Measurements from ENCODE around the gene MAEL. TPM values are rescaled to one million over a fixed set of nuclear protein-coding genes. Genes with fewer than 3 reads are reported as not detected.
"Not testable (repeated sequence)": the region's sequence is repeated elsewhere in the genome, so short reads cannot be mapped to it uniquely, and the experiment has no call there.

MAEL gene
- total RNA-seq, 2 experiments from 2014 or later = not detected

GRCh38 chr1:167013108-167013929, 24.2 kb downstream of the MAEL start:
- CTCF ChIA-PET = no interaction called here
- POLR2A ChIA-PET = no interaction called here
- Histone ChIP-seq H3K27ac (ENCODE audit: low read depth in 1 of 2, low read length in 2 of 2) (no peak overlapping the region), H3K4me1 (ENCODE audit: insufficient read depth, low read length) (no peaks in the 10 kb centered on the region), H3K9me3 (ENCODE audit: control insufficient read depth in 1 of 2, insufficient read depth in 1 of 2, low read length in 2 of 2) (no peaks in the 10 kb centered on the region), H3K27me3 (ENCODE audit: control insufficient read depth in 1 of 2, insufficient read depth in 2 of 2, low read length in 2 of 2) (peaks cover 0 to 3% of the 10 kb centered on the region in 2 experiments), H3K36me3 (ENCODE audit: insufficient read depth, low read length) (no peaks in the 10 kb centered on the region), H3K4me3 (ENCODE audit: low read length) (no peak overlapping the region)
- ATAC-seq (ENCODE audit: poor library complexity) (no peak), DNase-seq (no peak)
- H3K36me3 Mint-ChIP-seq (ENCODE audit: low read depth) = no peaks in the 10 kb centered on the region
- H3K9me3 Mint-ChIP-seq = no peaks in the 10 kb centered on the region
- H3K4me3 Mint-ChIP-seq = no peak overlapping the region
- H3K4me1 Mint-ChIP-seq (ENCODE audit: low read depth) = no peaks in the 10 kb centered on the region
- no peak overlapping the region for H3K27ac Mint-ChIP-seq
- intact Hi-C loops (cut with DNase I, micrococcal nuclease) = no loop called here
- no peak for TF ChIP-seq CTCF (IDR thresholded peaks at IDR 0.05)
- peaks cover 13% of the 10 kb centered on the region for H3K27me3 Mint-ChIP-seq

GRCh38 chr1:167016100-167016750, 27.1 kb downstream of the MAEL start:
- Mint-ChIP-seq H3K36me3 (ENCODE audit: low read depth) (no peaks in the 10 kb centered on the region), H3K4me3 (no peak overlapping the region), H3K27ac (no peak overlapping the region), H3K9me3 (no peaks in the 10 kb centered on the region), H3K27me3 (peaks cover 18% of the 10 kb centered on the region), H3K4me1 (ENCODE audit: low read depth) (no peaks in the 10 kb centered on the region)
- Histone ChIP-seq H3K27me3 (ENCODE audit: control insufficient read depth in 1 of 2, insufficient read depth in 2 of 2, low read length in 2 of 2) (peaks cover 0 to 3% of the 10 kb centered on the region in 2 experiments), H3K4me1 (ENCODE audit: insufficient read depth, low read length) (no peaks in the 10 kb centered on the region), H3K4me3 (ENCODE audit: low read length) (no peak overlapping the region), H3K36me3 (ENCODE audit: insufficient read depth, low read length) (no peaks in the 10 kb centered on the region), H3K9me3 (ENCODE audit: control insufficient read depth in 1 of 2, insufficient read depth in 1 of 2, low read length in 2 of 2) (no peaks in the 10 kb centered on the region), H3K27ac (ENCODE audit: low read depth in 1 of 2, low read length in 2 of 2) (no peak overlapping the region)
- DNase-seq (no peak), ATAC-seq (ENCODE audit: poor library complexity) (no peak)
- ChIA-PET CTCF (no interaction called here), POLR2A (no interaction called here)
- no peak for TF ChIP-seq CTCF (IDR thresholded peaks at IDR 0.05)
- intact Hi-C loops (cut with DNase I, micrococcal nuclease) = no loop called here

- H3K27ac ChIP-seq (ENCODE audit: low read depth in 1 of 2, low read length in 2 of 2) = no peak overlapping the region
- H3K27me3 ChIP-seq (ENCODE audit: control insufficient read depth in 1 of 2, insufficient read depth in 2 of 2, low read length in 2 of 2) = peaks cover 2 to 5% of the 10 kb centered on the region in 2 experiments
- ChIA-PET POLR2A (no interaction called here), CTCF (no interaction called here)
- no peak overlapping the region for H3K4me3 Mint-ChIP-seq
- H3K36me3 ChIP-seq (ENCODE audit: insufficient read depth, low read length) = no peaks in the 10 kb centered on the region
- H3K9me3 Mint-ChIP-seq = no peaks in the 10 kb centered on the region
- no peaks in the 10 kb centered on the region for H3K4me1 Mint-ChIP-seq (ENCODE audit: low read depth)
- H3K27me3 Mint-ChIP-seq = peaks cover 29% of the 10 kb centered on the region
- DNase-seq (no peak), ATAC-seq (ENCODE audit: poor library complexity) (no peak)
- H3K4me1 ChIP-seq (ENCODE audit: insufficient read depth, low read length) = no peaks in the 10 kb centered on the region
- no peaks in the 10 kb centered on the region for H3K9me3 ChIP-seq (ENCODE audit: control insufficient read depth in 1 of 2, insufficient read depth in 1 of 2, low read length in 2 of 2)
- no peak overlapping the region for H3K27ac Mint-ChIP-seq
- no peak overlapping the region for H3K4me3 ChIP-seq (ENCODE audit: low read length)
- no peaks in the 10 kb centered on the region for H3K36me3 Mint-ChIP-seq (ENCODE audit: low read depth)
- intact Hi-C loops (cut with DNase I, micrococcal nuclease) = no loop called here
- TF ChIP-seq CTCF (IDR thresholded peaks at IDR 0.05) = no peak
Observed at GRCh38 chr1:167022384-167022783, 33.3 kb downstream of the MAEL start.

GRCh38 chr1:167029553-167029952, 40.5 kb downstream of the MAEL start:
- H3K9me3 ChIP-seq (ENCODE audit: control insufficient read depth in 1 of 2, insufficient read depth in 1 of 2, low read length in 2 of 2); H3K36me3 ChIP-seq (ENCODE audit: insufficient read depth, low read length); CTCF ChIA-PET; intact Hi-C loops (cut with DNase I, micrococcal nuclease); H3K4me3 Mint-ChIP-seq; H3K4me3 ChIP-seq (ENCODE audit: low read length); H3K27ac Mint-ChIP-seq; H3K4me1 ChIP-seq (ENCODE audit: insufficient read depth, low read length); ATAC-seq (ENCODE audit: poor library complexity); H3K9me3 Mint-ChIP-seq; H3K4me1 Mint-ChIP-seq (ENCODE audit: low read depth); POLR2A ChIA-PET; H3K27me3 ChIP-seq (ENCODE audit: control insufficient read depth in 1 of 2, insufficient read depth in 2 of 2, low read length in 2 of 2); H3K36me3 Mint-ChIP-seq (ENCODE audit: low read depth); DNase-seq; H3K27ac ChIP-seq (ENCODE audit: low read depth in 1 of 2, low read length in 2 of 2): not testable (repeated sequence)
- H3K27me3 Mint-ChIP-seq = peaks cover 35% of the 10 kb centered on the region

Measured in CD4-positive, alpha-beta T cell (primary cell).